Vagina (tissue), 2 donors: Measurements from ENCODE around the gene SLC39A11.

Experiments used
- CTCF ChIP-seq, 3 experiments: fragments of 450-650 bp in 2 of 3; fragments of 200-600 bp in 1 of 3; sonication (generic) in 1 of 3; IDR thresholded peaks; one replicate each; pipeline ENCODE4 v1.5.1; 2017 to 2019; ENCODE audit warnings: antibody characterized with exemption in 3 of 3, mild to moderate bottlenecking in 2 of 3, moderate library complexity in 2 of 3
- POLR2AphosphoS5 ChIP-seq, 2 donors: sonication (generic); formaldehyde crosslinking; IDR thresholded peaks; one replicate each; pipeline ENCODE4 v1.9.0; 2017; ENCODE audit warnings: antibody characterized with exemption in 2 of 2, mild to moderate bottlenecking in 2 of 2, low read depth in 1 of 2; ENCODE audit not compliant: insufficient read depth in 1 of 2

- no peak for TF ChIP-seq CTCF (IDR thresholded peaks at IDR 0.05)
- TF ChIP-seq POLR2AphosphoS5 (IDR thresholded peaks at IDR 0.05; ENCODE audit: insufficient read depth in 1 of 2, low read depth in 1 of 2) = no peak
Observed at GRCh38 chr17:72631568-72631948, 460.9 kb downstream of the SLC39A11 start.
